Measurements from ENCODE around the gene DCLK2. TPM values are rescaled to one million over a fixed set of nuclear protein-coding genes. Genes with fewer than 3 reads are reported as not detected.

DCLK2 gene
- total RNA-seq, 3 donors from 2014 or later (not counting 1 experiment from before 2014, with no cell fraction given) = 0.31 TPM; not detected in 2

GRCh38 chr4:150248181-150248580, 169.9 kb downstream of the DCLK2 start:
- ATAC-seq = no peak
- no peaks in the 10 kb centered on the region for H3K27me3 ChIP-seq (ENCODE audit: control insufficient read depth, insufficient read depth, low read length)
- DNase-seq = no peak
- H3K4me1 ChIP-seq (ENCODE audit: control insufficient read depth, insufficient read depth, low read length) = peaks cover 4% of the 10 kb centered on the region
- intact Hi-C loops (cut with micrococcal nuclease) = no loop called here
- 95% methylated on average over 4 of the region's 4 CpGs for WGBS (ENCODE audit: insufficient coverage)
- Mint-ChIP-seq H3K4me1 (peaks cover 6 to 10% of the 10 kb centered on the region in 2 donors), H3K36me3 (no peaks in the 10 kb centered on the region), H3K4me3 (no peak overlapping the region), H3K9me3 (no peaks in the 10 kb centered on the region), H3K27ac (no peak overlapping the region), H3K27me3 (ENCODE audit: low read depth in 2 of 2) (no peaks in the 10 kb centered on the region)
- no peak overlapping the region for H3K4me3 ChIP-seq (ENCODE audit: low read length)
- TF ChIP-seq, protein P1, sequence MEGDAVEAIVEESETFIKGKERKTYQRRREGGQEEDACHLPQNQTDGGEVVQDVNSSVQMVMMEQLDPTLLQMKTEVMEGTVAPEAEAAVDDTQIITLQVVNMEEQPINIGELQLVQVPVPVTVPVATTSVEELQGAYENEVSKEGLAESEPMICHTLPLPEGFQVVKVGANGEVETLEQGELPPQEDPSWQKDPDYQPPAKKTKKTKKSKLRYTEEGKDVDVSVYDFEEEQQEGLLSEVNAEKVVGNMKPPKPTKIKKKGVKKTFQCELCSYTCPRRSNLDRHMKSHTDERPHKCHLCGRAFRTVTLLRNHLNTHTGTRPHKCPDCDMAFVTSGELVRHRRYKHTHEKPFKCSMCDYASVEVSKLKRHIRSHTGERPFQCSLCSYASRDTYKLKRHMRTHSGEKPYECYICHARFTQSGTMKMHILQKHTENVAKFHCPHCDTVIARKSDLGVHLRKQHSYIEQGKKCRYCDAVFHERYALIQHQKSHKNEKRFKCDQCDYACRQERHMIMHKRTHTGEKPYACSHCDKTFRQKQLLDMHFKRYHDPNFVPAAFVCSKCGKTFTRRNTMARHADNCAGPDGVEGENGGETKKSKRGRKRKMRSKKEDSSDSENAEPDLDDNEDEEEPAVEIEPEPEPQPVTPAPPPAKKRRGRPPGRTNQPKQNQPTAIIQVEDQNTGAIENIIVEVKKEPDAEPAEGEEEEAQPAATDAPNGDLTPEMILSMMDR (IDR thresholded peaks at IDR 0.05) = no peak
- H3K27ac ChIP-seq (ENCODE audit: low read length) = no peak overlapping the region
- no peaks in the 10 kb centered on the region for H3K9me3 ChIP-seq (ENCODE audit: control insufficient read depth, insufficient read depth, low read length)
- H3K36me3 ChIP-seq (ENCODE audit: control insufficient read depth, insufficient read depth, low read length) = no peaks in the 10 kb centered on the region

DNA sequence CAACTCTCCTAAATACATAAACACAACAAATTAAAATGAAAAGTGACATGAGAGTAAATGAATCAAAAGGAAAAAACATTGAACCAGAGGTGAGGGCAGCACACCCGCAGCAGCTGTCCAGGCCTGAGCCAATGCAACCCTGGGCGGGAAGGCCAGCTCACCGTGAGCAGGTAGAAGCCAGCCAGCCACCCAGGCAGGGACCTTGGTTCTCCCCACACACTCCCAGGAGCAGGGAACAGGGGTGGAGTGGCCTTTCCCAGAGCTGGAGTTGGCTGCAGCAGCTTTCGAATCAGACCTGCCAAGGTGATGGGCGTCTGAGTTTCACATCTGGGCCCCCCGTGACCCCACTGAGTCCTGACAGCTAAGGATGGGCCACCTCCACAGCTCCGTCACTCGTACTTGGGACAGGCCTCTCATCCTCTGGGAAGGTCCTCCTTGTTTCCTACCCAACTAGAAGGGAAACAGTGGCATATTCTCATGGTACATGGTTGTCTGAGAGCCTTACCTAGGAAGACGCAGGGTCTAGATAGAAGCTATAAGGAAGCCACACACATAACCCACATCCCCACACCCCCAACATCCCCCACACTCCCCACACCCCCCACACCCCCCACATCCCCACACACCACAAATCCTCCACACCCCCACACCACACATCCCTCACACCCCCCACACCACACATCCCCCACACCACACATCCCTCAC, 172.2 kb downstream of the DCLK2 start:
- DNase-seq = no peak
- ATAC-seq = peak in 2 of 3 donors; percentile 60 to 75
- Mint-ChIP-seq H3K4me3 (no peak overlapping the region), H3K36me3 (no peaks in the 10 kb centered on the region), H3K4me1 (peaks cover 0 to 5% of the 10 kb centered on the region in 2 donors), H3K9me3 (no peaks in the 10 kb centered on the region), H3K27ac (peak overlapping the region in 1 of 2 donors; percentile 31), H3K27me3 (ENCODE audit: low read depth in 2 of 2) (no peaks in the 10 kb centered on the region)
- Histone ChIP-seq H3K27ac (ENCODE audit: low read length) (no peak overlapping the region), H3K27me3 (ENCODE audit: control insufficient read depth, insufficient read depth, low read length) (no peaks in the 10 kb centered on the region), H3K9me3 (ENCODE audit: control insufficient read depth, insufficient read depth, low read length) (no peaks in the 10 kb centered on the region), H3K4me3 (ENCODE audit: low read length) (no peak overlapping the region), H3K4me1 (ENCODE audit: control insufficient read depth, insufficient read depth, low read length) (peaks cover 4% of the 10 kb centered on the region), H3K36me3 (ENCODE audit: control insufficient read depth, insufficient read depth, low read length) (no peaks in the 10 kb centered on the region)
- intact Hi-C loops (cut with micrococcal nuclease) = no loop called here
- TF ChIP-seq, protein P1 (IDR thresholded peaks at IDR 0.05) = no peak
- 94% methylated on average over 8 of the region's 9 CpGs for WGBS (ENCODE audit: insufficient coverage)

GRCh38 chr4:150250998-150251651, 172.9 kb downstream of the DCLK2 start:
- H3K9me3 ChIP-seq (ENCODE audit: control insufficient read depth, insufficient read depth, low read length) = no peaks in the 10 kb centered on the region
- 73% methylated on average over 3 of the region's 4 CpGs for WGBS (ENCODE audit: insufficient coverage)
- Mint-ChIP-seq H3K36me3 (no peaks in the 10 kb centered on the region), H3K9me3 (no peaks in the 10 kb centered on the region), H3K4me3 (no peak overlapping the region), H3K27me3 (ENCODE audit: low read depth in 2 of 2) (no peaks in the 10 kb centered on the region), H3K4me1 (peaks cover 0 to 5% of the 10 kb centered on the region in 2 donors), H3K27ac (peak overlapping the region in 1 of 2 donors; percentile 65)
- H3K27me3 ChIP-seq (ENCODE audit: control insufficient read depth, insufficient read depth, low read length) = no peaks in the 10 kb centered on the region
- H3K27ac ChIP-seq (ENCODE audit: low read length) = no peak overlapping the region
- H3K4me1 ChIP-seq (ENCODE audit: control insufficient read depth, insufficient read depth, low read length) = peaks cover 4% of the 10 kb centered on the region
- intact Hi-C loops (cut with micrococcal nuclease) = no loop called here
- TF ChIP-seq, protein P1 (IDR thresholded peaks at IDR 0.05) = no peak
- no peak overlapping the region for H3K4me3 ChIP-seq (ENCODE audit: low read length)
- no peaks in the 10 kb centered on the region for H3K36me3 ChIP-seq (ENCODE audit: control insufficient read depth, insufficient read depth, low read length)
- peak in 1 of 3 donors; percentile 8 for ATAC-seq
- peak in 1 of 2 donors; percentile 46 for DNase-seq
